GDM1 (cell line): Measurements from ENCODE around the gene C11orf65.

Source experiments
- DNase-seq: peaks from one replicate; lab custom pipeline; 2025; lab: John Stamatoyannopoulos, UW

Gene C11orf65

DNA sequence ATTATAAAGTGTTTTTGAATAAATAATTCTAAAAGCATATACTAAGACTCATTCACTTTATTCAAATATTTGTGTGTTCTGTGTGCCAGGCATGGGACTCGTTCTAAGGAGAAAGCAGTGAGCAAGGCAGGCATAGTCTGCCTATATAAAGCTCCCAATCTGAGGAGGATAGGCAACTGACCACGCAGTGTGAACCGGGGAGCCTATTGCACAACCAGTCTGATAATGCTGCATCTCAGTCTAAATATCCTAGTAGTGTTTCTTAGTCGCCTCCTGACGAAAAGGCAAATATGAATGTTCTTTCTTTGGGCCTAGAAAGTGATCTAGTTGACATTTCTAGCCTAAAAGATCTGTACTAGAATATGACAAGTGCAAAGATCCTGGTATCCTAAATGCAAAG lies 98.3 kb downstream of the C11orf65 start:
- no peak for DNase-seq

DNA sequence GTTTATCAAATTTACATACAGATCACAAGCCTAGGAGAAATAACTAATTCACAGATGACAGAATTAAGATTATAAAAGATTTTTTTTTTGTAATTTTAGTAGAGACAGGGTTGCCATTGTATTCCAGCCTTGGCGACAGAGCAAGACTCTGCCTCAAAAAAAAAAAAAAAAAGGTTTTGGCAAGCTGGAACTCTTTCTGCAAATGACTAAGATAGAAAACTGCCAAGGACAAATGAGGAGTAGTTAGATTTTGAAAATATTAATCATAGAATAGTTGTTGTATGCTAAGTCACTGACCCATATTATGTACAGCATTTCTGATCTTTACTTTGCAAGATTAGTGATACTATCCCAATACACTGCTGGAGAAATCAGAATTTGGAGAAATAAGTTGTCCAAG lies 99.2 kb downstream of the C11orf65 start:
- DNase-seq: no peak

DNA sequence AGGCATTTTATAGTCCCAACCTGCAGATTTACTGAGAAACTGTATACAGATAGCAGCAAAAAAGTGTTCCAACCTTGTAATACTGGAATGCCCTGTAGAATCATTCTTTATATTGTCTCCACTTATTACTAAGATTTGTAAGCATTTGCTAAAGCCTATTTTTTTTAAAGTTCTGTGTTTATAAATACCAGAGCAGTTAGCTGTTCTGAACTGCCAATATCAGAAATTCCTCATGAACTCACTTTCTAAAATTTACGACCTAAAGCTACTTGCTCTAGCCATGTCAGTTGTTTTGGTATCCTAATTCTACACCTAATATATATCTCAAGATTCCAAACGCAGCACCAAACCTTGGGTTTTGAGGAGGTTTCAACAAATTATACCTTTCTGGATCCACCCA lies 103.2 kb downstream of the C11orf65 start:
- no peak for DNase-seq

DNA sequence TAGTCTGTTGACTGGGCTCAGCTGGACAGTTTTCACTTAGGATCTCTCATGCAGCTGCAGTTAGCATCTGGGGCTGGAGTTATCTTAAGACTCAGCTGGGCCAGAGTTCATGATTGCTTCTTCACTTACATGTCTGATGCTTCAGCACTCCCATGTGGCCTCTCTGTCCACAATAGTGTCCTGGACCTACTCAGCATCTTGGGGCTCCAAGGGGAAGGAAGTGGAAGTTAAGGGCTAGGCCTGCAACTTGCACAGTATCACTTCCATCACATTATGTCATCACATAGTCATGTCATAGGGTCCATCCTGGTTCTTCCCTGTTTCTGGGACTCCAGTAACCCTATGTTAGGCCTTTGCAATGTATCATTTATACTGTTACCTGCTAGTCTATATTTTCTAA lies 115.9 kb downstream of the C11orf65 start:
- no peak for DNase-seq

DNA sequence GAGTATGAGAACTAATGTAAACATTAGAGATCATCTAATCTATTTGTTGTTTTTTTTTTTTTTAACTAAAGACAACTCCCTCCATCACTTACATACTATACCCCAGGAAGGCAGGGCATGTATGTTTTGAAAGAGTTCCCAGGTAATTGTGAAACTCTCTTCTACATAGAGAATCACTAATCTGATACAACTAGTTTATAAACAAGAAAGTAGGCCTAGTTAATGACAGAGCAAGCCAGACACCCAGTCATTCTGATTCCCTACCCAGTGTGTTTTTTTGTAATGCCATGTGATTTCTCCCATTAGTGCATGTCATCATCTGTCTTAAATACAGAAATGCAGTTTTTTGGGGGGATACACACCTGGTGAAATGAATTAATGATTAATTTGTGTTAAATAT lies 120.9 kb downstream of the C11orf65 start:
- DNase-seq: no peak

DNA sequence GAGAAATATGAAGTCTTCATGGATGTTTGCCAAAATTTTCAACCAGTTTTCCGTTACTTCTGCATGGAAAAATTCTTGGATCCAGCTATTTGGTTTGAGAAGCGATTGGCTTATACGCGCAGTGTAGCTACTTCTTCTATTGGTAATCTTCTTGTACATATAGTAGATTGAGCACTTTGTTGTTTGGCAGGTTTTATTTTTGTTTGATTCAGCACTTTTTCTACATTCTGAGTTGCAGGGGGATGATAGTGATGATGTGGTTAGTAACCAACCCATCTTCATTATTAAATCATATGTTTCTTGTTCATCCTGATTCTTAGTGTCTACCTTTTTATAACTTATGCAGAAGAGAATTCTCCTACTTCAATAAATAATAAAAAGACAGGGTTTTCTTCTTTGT lies 121.6 kb downstream of the C11orf65 start:
- DNase-seq: no peak

DNA sequence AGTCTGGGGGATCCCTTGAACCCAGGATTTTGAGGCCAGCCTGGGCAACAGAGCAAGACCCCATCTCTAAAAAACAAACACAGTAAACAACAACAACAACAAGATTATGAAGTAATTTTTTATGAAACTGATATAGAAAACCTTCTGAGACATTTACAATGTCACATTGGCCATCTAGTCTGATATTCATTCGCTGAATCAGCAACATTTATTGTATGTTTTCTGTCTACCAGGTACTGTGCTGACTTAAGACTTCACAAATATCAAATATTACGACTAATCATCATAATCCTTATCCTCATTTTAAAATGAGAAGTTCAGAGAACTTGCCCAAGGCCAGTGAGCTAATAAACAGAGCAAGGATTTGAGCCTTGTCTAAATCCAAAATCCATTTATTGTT lies 123.6 kb downstream of the C11orf65 start:
- no peak for DNase-seq

DNA sequence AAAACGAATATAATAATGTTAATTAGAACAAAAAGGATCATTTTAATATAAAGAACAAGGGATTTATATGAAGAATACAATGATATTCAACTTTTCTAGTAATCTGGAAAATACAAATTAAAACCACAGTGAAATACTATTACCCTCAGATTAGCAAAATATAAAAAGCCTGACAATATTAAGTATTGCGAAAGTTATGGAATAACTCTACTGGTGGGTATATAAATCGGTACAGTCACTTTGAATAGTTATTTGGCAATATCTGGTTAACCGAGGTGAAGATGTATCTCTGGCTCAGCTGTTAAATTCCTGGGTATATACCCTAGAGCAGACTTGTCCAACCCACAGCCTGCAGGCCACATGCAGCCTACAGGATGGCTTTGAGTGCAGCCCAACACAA lies 125.7 kb downstream of the C11orf65 start:
- no peak for DNase-seq

- DNase-seq: no peak
Measured at GRCh38 chr11:108340973-108341372, 126.4 kb downstream of the C11orf65 start.

GRCh38 chr11:108338750-108339149 lies 128.6 kb downstream of the C11orf65 start:
- DNase-seq: no peak

- no peak for DNase-seq
Measured at GRCh38 chr11:108333403-108333899, 133.9 kb downstream of the C11orf65 start.
